Endothelial cell of umbilical vein (primary cell): ENCODE results near the gene SORCS2. TPM values are rescaled to one million over a fixed set of nuclear protein-coding genes. Genes with fewer than 3 reads are reported as not detected.

Experiments used
- BruUV-seq: library from RNA; stranded (reverse); fragments of 400-500 nt; replicated peaks from 2 replicates; lab custom pipeline; 2021; lab: Mats Ljungman, UMichigan
- CTCF ChIA-PET: fragments of 300-600, 350-600 bp; sonication (Branson Sonifier 250); formaldehyde crosslinking; loops from one replicate; lab custom pipeline; 2021; ENCODE audit warnings: antibody characterized with exemption, inconsistent platforms; lab: Charles Lee
- POLR2A ChIA-PET: fragments of 300-600, 350-600 bp; sonication (Branson Sonifier 250); formaldehyde crosslinking; loops from one replicate; lab custom pipeline; 2021; ENCODE audit warnings: antibody characterized with exemption, inconsistent platforms; lab: Charles Lee
- DNase-seq: peaks from one replicate; pipeline ENCODE4 v3.0.0-alpha.2; 2011; ENCODE audit warnings: low read depth, low spot score
- FAIRE-seq: peaks from 2 replicates; lab custom pipeline; 2011; peaks lifted over from hg19 to GRCh38; lab: Jason Lieb, UNC
- H2AFZ ChIP-seq: 2 replicates; pipeline ENCODE4 v1.6.0; 2012; ENCODE audit warnings: low read depth, low read length, control low read depth, inconsistent platforms
- H3K27ac ChIP-seq: 2 replicates; pipeline ENCODE4 v1.5.1; 2011; ENCODE audit warnings: low read depth, mild to moderate bottlenecking, control low read depth, low read length, moderate library complexity; ENCODE audit not compliant: insufficient read depth
- H3K27me3 ChIP-seq, 2 experiments: 2 replicates each; pipeline versions ENCODE4 v1.6.0 to v1.6.1; 2011; ENCODE audit warnings: low read length in 2 of 2, mixed read lengths in 1 of 2; ENCODE audit not compliant: control insufficient read depth in 2 of 2, insufficient read depth in 2 of 2
- H3K36me3 ChIP-seq, 2 experiments: 2 replicates in 1 of 2; 3 replicates in 1 of 2; pipeline ENCODE4 v1.5.1; 2011; ENCODE audit warnings: low read length in 2 of 2, mild to moderate bottlenecking in 1 of 2, moderate library complexity in 1 of 2; ENCODE audit not compliant: control insufficient read depth in 2 of 2, insufficient read depth in 2 of 2; ENCODE audit errors: extremely low read depth in 1 of 2
- H3K4me1 ChIP-seq: 3 replicates; pipeline ENCODE4 v1.5.1; 2011; ENCODE audit warnings: mild to moderate bottlenecking, low read length; ENCODE audit not compliant: control insufficient read depth, insufficient read depth; ENCODE audit errors: extremely low read depth
- H3K4me2 ChIP-seq: 2 replicates; pipeline ENCODE4 v1.6.1; 2011; ENCODE audit warnings: low read length, control low read depth, mixed read lengths; ENCODE audit not compliant: insufficient read depth
- H3K4me3 ChIP-seq, 3 experiments: fragments of 200-600 bp in 1 of 3; sonication (generic), shearing (Covaris generic) in 1 of 3; replicated peaks in 1 of 3; 2 replicates each; pipeline ENCODE4 v1.5.1; 2011 to 2016; ENCODE audit warnings: control low read depth in 3 of 3, low read length in 3 of 3, mild to moderate bottlenecking in 2 of 3, inconsistent platforms in 1 of 3, low read depth in 1 of 3, moderate library complexity in 1 of 3; ENCODE audit not compliant: insufficient read depth in 1 of 3
- H3K79me2 ChIP-seq: 2 replicates; pipeline ENCODE4 v1.6.0; 2012; ENCODE audit warnings: low read length, inconsistent platforms; ENCODE audit not compliant: control insufficient read depth, insufficient read depth
- H3K9ac ChIP-seq: replicated peaks from 2 replicates; pipeline ENCODE3; 2011; ENCODE audit warnings: low read length, control low read depth; ENCODE audit not compliant: insufficient read depth; ENCODE audit errors: extremely low read depth
- H3K9me1 ChIP-seq: replicated peaks from 3 replicates; pipeline ENCODE4 v1.6.0; 2011; ENCODE audit warnings: mild to moderate bottlenecking, low read length; ENCODE audit not compliant: control insufficient read depth, insufficient read depth; ENCODE audit errors: extremely low read depth
- H3K9me3 ChIP-seq: replicated peaks from 2 replicates; pipeline ENCODE4 v1.5.1; 2012; ENCODE audit warnings: low read length, inconsistent platforms; ENCODE audit not compliant: control insufficient read depth, insufficient read depth
- H4K20me1 ChIP-seq: replicated peaks from 2 replicates; pipeline ENCODE3; 2011; ENCODE audit warnings: mild to moderate bottlenecking, low read length; ENCODE audit not compliant: control insufficient read depth, insufficient read depth; ENCODE audit errors: extremely low read depth
- CTCF ChIP-seq, 2 donors: IDR thresholded peaks; 1 replicate in 1 of 2; 2 replicates in 1 of 2; pipeline ENCODE4 v1.5.1; 2011; ENCODE audit warnings: low read length in 2 of 2, mild to moderate bottlenecking in 2 of 2, moderate library complexity in 2 of 2, control low read depth in 1 of 2, inconsistent platforms in 1 of 2, low read depth in 1 of 2; ENCODE audit not compliant: insufficient read depth in 1 of 2; ENCODE audit errors: extremely low read depth in 1 of 2
- EZH2 ChIP-seq: IDR thresholded peaks from 2 replicates; pipeline ENCODE4 v1.6.1; 2012; ENCODE audit warnings: borderline replicate concordance, low read depth, mild to moderate bottlenecking, moderate library complexity, low read length, inconsistent platforms; ENCODE audit not compliant: severe bottlenecking
- FOS ChIP-seq: IDR thresholded peaks from 2 replicates; pipeline ENCODE4 v1.6.1; 2011; ENCODE audit warnings: mild to moderate bottlenecking, low read length, moderate library complexity, borderline replicate concordance; ENCODE audit not compliant: insufficient read depth
- GATA2 ChIP-seq: IDR thresholded peaks from 2 replicates; pipeline ENCODE4 v1.7.0; 2011; ENCODE audit warnings: low read depth, mild to moderate bottlenecking, moderate library complexity, mixed read lengths, low read length; ENCODE audit not compliant: insufficient read length, insufficient read depth
- JUN ChIP-seq: IDR thresholded peaks from 2 replicates; pipeline ENCODE4 v1.6.1; 2011; ENCODE audit warnings: borderline replicate concordance, low read depth; ENCODE audit not compliant: insufficient read length, insufficient read depth
- MAX ChIP-seq: IDR thresholded peaks from 2 replicates; pipeline ENCODE4 v1.6.1; 2011; ENCODE audit not compliant: insufficient read depth, insufficient read length
- MYC ChIP-seq: IDR thresholded peaks from one replicate; pipeline ENCODE4 v1.6.1; 2011; ENCODE audit warnings: mild to moderate bottlenecking, low read depth, low read length
- POLR2A ChIP-seq: IDR thresholded peaks from 2 replicates; pipeline ENCODE4 v1.6.1; 2012; ENCODE audit warnings: low read depth, mild to moderate bottlenecking, control low read depth, low read length
- POLR2AphosphoS5 ChIP-seq: IDR thresholded peaks from 2 replicates; pipeline ENCODE4 v1.6.1; 2012; ENCODE audit warnings: low read depth, mild to moderate bottlenecking, control low read depth, low read length, moderate library complexity; ENCODE audit not compliant: insufficient read depth
- dilution Hi-C: fragments of 300-500 bp; cut with MboI; formaldehyde crosslinking; loops from one replicate; pipeline ENCODE4 v1.15.0; 2019; ENCODE audit warnings: low sequenced_read_pairs; ENCODE audit not compliant: extremely low pct_ligation_motif_present
- intact Hi-C: fragments of 100-400 bp; cut with micrococcal nuclease; formaldehyde crosslinking; loops from one replicate; pipeline ENCODE4 v1.10.0; 2022
- polyA plus RNA-seq, 4 experiments: library from polyadenylated mRNA; depleted of rRNA in 3 of 4; stranded (reverse) in 3 of 4; unstranded in 1 of 4; fragments of >200 nt; gene quantifications; 2 replicates each; pipeline versions ENCODE4 v1.2.1 to v1.2.3, GENCODE V29; 2011 to 2012; ENCODE audit warnings: missing spikeins in 1 of 4
- total RNA-seq: library from RNA; stranded (reverse); gene quantifications from 2 replicates; pipeline ENCODE4 v1.2.3, GENCODE V29; 2021

SORCS2 gene
- total and polyA plus RNA-seq, 2 donors (not counting 3 experiments of a cell fraction or from before 2014, with no cell fraction given) = not detected

DNA sequence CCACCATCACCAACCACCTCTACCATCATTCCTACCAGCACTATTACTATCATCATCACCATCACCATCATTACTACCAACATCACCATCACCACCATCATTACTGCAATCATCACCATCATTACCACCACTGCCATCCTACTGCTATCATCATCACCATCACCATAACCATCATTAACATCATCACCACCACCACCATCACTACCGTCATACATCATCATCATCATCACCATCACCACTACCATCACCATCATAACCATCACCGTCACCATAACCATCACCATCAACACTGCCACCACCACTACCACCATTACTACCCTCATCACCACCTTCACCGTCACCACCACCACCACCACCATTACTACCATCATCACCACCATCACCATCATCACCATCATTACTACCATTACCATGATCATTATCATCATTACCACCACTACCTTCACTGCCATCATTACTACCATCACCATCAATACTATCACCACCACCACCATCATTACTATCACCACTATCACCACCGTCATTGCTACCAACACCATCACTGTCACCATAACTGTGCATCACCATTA is 170.6 kb downstream of the SORCS2 start:
- Histone ChIP-seq H3K36me3 (no peaks in the 10 kb centered on the region), H4K20me1 (no peaks in the 10 kb centered on the region), H3K4me3 (no peak overlapping the region), H3K79me2 (no peaks in the 10 kb centered on the region), H3K27me3 (no peaks in the 10 kb centered on the region), H3K4me2 (no peak overlapping the region), H3K27ac (no peak overlapping the region), H3K4me1 (no peaks in the 10 kb centered on the region), H2AFZ (no peak overlapping the region), H3K9me1 (no peaks in the 10 kb centered on the region), H3K9me3 (no peaks in the 10 kb centered on the region), H3K9ac (no peak overlapping the region)
- TF ChIP-seq POLR2A = no peak
- no peak for TF ChIP-seq MAX
- no peak for TF ChIP-seq JUN
- no peak for TF ChIP-seq MYC
- TF ChIP-seq EZH2 = no peak
- no peak for TF ChIP-seq FOS
- TF ChIP-seq GATA2 = no peak
- no peak for TF ChIP-seq POLR2AphosphoS5
- TF ChIP-seq CTCF (IDR thresholded peaks at IDR 0.05; ENCODE audit: extremely low read depth in 1 of 2, insufficient read depth in 1 of 2, low read depth in 1 of 2, low read length in 2 of 2) = no peak
- intact Hi-C loops = no loop called here
- FAIRE-seq (no peak), DNase-seq (no peak)
- dilution Hi-C loops = no loop called here
- ChIA-PET POLR2A (no interaction called here), CTCF (no interaction called here)
- no TSS peak for BruUV-seq
